GM19397 (cell line): ENCODE data around the gene SGSM1.

Experiments
- ATAC-seq: cut with Tn5 transposase; IDR thresholded peaks from one replicate; pipeline ENCODE4 v1.9.1; 2021; ENCODE audit warnings: mild to moderate bottlenecking, moderate library complexity; ENCODE audit not compliant: unreplicated experiment

SGSM1 gene

DNA sequence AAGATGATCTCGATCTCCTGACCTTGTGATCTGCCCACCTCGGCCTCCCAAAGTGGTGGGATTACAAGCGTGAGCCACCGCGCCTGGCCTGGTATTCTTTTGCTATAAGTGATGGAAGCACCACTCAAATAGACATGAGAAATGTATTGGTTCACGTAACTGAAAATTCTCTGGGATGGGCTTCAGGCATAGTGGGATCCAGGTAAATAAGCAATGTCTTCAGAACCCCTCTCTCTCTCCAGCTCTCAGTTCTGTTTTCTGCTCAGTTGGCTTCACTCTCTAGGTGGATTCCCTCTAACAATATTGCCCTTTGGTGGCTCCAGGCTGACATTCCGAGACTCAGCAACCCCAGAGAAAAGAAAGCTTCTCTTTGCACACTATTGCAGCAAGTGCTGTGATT, 141.4 kb downstream of the SGSM1 start:
- ATAC-seq, result no peak

DNA sequence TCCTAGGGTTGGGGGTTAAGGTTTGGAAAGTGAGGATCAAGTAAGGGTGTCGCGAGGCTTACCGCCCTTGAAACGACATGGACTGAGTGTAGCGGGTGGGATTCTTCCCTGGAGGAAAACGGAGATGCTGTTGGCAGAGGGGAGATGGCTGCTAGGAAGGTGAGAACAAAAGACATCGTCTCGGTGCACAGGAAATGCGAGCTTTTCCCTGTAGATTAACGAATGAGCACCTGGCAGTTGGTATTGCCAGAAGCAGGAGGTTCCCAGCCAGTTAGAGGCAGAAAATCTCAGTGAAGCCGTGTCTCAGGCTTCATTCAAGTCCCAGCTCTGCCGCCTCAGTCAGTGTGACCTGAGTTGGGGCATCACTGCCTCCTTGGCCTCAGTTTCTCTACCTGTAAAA, 141.9 kb downstream of the SGSM1 start:
- ATAC-seq, result no peak

- ATAC-seq, result no peak
Observed at GRCh38 chr22:24948356-24949202, 142.6 kb downstream of the SGSM1 start.

DNA sequence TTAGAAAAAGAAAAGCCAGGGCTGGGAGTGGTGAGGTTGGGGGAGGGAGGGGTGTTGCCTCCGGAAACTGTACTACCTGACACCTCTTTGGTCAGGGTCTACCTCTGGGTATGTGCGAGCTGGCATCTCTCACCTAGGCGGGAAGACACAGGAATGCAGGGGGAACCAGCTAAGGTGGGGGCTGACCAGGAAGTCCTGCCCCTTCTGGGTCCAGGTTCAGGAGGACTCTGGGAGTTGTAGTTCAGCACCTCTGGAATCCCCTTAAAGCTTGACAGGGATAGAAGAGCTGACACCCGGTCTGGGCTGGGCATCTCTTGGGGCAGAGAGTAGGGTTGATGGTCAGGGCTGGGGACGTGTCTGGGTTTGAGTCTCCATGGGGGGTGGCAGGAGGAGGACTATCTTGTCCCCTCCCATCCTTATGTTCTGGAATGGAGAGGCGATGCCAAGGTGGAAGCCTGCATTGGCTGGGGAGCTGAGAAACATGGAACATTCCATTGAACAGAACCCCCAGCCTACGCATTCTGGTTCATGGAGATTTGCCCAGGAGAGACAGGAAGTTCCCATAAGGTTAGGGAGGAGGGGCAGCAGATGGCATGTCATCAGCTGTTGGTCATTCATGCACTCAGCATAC, 144.4 kb downstream of the SGSM1 start:
- no peak for ATAC-seq

GRCh38 chr22:24951942-24952836, 146.2 kb downstream of the SGSM1 start, which contains the start of gene KIAA1671:
TSS of gene KIAA1671 (plus strand) at chr22:24952716. CDS start at chr22:25028000, 75,284 bp downstream.
- ATAC-seq, result peak; percentile 73

DNA sequence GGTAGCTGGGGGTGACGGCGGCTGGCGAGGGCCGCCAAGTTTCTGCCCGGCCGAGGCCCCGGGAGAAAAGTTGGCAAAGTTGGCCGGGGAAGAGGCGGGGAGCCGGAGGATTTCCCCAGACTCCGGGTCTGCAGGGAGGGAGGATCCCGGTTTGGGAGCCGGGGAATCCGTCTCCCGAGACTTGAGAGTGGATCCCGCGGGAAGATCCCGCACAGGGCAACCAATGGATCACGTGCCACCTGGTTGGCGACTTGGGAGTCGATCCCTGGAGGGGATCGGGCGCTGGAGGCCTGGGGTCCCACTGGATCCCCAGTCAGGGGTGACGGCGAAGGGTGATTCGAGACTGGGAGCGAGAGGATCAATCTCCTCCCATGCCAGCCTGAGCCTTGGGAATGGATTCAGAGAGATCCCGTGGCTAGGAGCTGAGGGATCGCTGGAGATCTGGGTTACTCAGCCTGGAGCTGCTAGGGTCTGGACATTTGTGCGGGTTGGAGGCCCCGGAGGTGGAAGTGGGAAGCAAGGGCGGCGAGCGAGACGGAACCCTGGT, 146.9 kb downstream of the SGSM1 start:
- no peak for ATAC-seq

- ATAC-seq, result no peak
Observed at GRCh38 chr22:24953384-24954113, 147.5 kb downstream of the SGSM1 start.

DNA sequence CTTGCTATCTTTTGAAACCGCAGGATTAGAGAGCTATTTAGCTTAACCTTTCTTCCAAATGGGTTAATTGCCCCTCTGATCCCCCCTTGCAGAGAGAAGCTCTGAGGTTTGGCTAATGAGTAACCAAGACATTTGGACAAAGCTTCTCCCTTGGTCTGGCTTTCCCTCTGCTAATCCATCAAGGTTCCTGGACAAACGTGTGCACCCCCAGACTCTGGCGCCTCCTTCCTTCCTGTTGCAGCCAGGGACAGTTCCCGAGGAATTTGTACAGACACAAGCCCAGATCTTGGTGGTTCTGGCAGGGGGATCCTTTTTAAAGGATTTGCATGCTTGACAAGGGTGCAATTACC, 148.1 kb downstream of the SGSM1 start:
- ATAC-seq, result no peak

- ATAC-seq, result no peak
Observed at GRCh38 chr22:24954856-24955255, 148.8 kb downstream of the SGSM1 start.

GRCh38 chr22:24957043-24957442, 151.0 kb downstream of the SGSM1 start:
- no peak for ATAC-seq

GRCh38 chr22:24961217-24961844, 155.3 kb downstream of the SGSM1 start:
- no peak for ATAC-seq

DNA sequence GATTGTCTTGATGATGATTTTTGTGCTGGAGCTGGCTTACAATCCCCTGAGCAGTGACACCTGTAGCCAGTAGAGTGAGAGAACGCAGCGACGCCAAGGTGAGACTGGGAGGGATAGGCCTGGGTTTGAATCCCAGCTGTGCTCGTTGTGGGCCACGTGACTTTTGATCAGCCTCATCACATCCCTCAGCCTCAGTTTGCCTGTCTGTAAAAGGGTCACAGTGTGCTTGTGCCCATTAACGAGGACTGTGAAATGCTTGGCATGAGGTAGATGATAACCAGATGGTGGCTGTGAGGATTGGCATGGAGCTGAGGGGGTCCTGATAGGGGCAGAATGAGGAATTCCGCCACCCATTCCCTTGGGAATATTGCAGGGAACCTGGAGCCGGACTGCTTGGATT, 156.1 kb downstream of the SGSM1 start:
- ATAC-seq, result no peak

DNA sequence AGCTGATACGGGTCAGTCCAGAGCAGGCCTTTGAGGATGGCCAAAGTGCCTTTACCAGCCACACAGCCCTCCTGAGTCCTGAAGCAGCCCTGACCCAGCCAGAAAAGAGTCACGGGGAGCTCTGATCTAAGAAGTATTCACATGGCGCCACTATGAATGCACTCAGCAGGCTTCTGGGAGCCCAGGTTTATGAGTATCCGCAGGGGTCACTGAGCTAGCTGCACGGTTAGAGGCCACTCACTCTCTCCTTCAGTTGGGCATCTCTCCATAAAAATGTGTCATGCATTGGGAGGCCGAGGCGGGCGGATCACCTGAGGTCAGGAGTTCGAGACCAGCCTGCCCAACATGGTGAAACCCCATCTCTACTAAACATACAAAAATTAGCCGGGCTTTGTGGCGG, 156.8 kb downstream of the SGSM1 start:
- ATAC-seq, result no peak

- no peak for ATAC-seq
Observed at GRCh38 chr22:24964441-24964840, 158.4 kb downstream of the SGSM1 start.

DNA sequence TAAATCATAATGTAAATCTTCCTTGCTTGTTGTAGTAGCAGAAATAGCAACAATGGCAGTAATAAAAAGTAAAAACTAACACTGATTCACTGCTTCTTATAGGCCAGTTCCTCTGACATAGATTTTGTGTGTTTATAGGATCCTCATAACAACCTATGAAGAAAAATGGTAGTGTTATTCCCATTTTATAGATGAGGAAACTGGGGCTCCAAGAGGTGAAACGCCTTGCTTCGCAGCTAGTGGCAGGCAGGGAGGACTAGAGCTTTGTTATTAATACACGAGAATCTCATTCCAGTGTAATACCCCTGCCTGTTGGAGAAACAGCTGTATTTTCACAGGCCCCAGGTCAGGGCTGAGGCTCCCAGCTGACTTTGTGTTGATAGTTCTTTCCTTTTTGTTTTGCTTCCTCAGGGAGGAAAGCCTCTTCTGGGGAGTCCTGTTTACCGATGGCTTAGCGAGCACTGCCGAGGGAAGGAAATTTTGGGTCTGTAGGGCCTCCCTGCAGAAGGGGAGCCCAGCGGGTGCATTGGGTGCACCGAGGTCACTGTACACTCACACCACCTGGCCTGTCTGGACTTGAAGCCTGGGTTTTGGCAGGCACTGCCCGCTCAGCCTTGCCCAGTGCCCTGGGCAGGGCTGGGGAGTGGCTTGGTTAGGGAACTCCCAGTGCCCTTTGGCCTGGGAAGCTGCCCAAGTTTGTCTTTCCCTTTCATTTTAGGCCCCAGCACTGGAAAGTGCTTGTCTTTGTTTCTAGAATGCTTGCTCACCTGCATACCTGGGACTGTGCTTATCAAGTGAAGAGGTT, 160.0 kb downstream of the SGSM1 start:
- no peak for ATAC-seq

DNA sequence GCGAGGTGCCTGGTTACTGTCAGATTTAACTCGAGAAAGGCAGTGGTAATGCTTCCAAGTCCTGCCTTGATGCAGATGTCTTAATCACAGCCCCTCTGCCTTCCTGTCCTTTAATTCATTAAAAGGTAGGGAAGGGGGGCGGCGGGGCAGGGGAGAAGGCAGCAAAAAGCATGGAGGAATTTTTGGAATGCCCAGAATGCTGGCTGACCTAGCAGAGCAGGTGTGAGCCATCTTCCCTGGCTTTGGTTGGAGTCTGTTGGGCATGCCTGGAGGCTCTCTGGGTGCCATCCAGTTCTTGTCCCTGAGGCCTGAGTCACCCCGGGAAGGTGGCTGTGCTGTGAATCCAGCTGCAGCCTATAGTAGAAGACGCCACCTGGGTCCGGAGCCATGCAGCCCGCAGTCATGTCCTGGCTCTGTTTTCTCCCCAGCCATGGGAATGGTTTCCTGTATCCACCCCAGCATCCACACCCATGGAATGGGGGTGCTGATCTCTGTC, 162.1 kb downstream of the SGSM1 start:
- ATAC-seq, result no peak

GRCh38 chr22:24969560-24970301, 163.7 kb downstream of the SGSM1 start:
- no peak for ATAC-seq

- ATAC-seq, result no peak
Observed at GRCh38 chr22:24972369-24972768, 166.4 kb downstream of the SGSM1 start.
